Stimulated activated CD8-positive, alpha-beta memory T cell treated with anti-CD3 and anti-CD28 coated beads, Interleukin-15, amount 100 ng/mL, for 4 hours (primary cell): ENCODE measurements around the gene CACNA1C.
"Not testable (repeated sequence)": the region's sequence is repeated elsewhere in the genome, so short reads cannot be mapped to it uniquely, and the experiment has no call there.

Experiments
- DNase-seq, 2 donors: peaks; one replicate each; pipeline ENCODE4 v3.0.0-alpha.2; 2020; ENCODE audit warnings: low read depth in 2 of 2

The CACNA1C gene

DNA sequence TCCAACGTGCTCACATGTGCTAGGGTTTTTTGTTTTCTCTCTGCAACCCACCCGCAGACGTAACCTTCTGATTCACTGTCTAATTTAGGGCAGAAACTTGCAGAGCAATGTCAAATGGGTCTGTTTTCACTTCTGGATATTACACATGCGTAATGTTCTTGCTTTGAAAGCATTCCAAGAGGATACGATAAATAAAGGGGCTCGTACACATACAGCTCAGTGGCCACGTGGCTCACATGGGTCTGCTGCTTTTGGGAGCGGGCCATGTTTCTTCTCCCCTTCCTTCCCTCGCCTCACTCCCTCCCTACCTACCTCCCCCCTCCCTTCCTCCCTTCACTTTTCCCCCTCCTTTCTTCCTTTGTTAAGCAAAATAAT, 23.4 kb downstream of the CACNA1C start:
- DNase-seq = no peak

GRCh38 chr12:2076728-2077127, 23.9 kb downstream of the CACNA1C start:
- no peak for DNase-seq

- DNase-seq = no peak
These were observed 27.8 kb downstream of the CACNA1C start for GRCh38 chr12:2080604-2081003.

DNA sequence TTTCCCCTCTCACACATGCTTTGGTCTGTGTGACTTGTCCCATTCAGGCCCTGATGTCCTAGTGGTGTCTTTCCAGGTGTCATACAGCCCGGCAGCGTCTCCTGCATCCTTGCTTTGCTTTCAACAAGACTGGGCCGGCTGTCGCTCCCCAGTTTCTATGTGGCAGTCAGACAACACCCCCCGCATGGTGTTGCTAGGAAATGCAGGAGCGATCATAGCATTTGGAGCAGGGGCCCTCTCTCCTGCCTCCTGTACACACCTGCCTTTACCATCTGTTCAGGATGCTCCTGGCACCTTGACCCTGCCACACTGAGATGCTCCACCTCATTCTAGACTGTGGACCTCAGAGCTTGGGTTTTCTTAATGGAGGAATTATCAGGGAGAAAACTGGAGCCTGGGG, 29.5 kb downstream of the CACNA1C start:
- no peak for DNase-seq

- DNase-seq = no peak
These were observed 30.2 kb downstream of the CACNA1C start for GRCh38 chr12:2083008-2083407.

DNA sequence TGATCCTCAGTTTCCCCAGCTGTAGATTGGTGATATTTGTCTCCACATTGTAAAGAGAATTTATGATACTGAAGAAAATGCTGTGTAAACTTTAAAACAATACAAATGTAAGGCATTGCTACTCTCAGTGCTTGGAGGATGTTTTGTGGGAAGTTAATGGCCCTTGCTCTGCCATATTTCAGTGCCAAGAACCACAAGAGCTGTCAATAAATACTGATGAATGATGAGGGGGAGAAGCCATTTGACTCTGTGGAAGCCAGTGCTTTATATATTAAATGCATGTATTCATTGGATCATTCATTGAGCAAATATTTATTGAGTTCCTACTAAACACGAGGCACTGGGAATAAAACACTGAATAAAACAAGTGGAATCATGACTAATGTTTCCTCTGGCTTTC, 30.8 kb downstream of the CACNA1C start:
- no peak for DNase-seq

DNA sequence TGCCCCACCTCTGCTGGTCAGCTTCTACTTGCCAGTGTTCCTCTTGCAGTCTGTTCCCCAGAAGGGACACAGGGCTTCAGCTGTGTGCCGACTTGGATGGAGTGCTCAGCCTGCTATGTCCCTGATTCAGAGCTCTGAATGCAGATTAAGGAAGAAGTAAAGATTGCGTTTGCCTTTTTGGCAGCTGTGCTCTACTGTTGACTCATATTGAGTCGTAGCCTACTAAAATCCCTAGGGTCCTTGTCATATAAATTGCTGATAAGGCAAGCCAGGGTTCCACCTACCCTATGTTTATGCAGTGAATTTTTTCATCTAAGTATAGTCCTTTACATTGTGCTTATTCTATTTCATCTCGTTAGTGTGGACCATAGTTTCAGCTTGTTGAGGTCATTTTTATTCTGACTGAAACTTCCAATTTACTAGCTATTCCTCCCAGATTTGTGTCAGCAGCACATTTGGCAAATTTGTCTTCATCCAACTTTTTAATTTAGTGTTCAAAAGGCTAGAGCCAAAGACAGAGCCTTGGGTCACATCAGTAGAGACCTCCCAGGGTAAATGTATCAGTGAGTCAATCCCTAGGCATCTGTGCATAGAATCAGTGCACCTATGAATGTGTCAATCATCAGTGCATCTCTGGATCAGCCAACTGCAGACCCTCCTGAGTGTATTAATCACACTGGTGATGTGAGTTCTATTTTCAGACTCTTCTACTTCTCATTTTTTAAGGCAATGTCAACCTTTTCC, 31.9 kb downstream of the CACNA1C start:
- no peak for DNase-seq

DNA sequence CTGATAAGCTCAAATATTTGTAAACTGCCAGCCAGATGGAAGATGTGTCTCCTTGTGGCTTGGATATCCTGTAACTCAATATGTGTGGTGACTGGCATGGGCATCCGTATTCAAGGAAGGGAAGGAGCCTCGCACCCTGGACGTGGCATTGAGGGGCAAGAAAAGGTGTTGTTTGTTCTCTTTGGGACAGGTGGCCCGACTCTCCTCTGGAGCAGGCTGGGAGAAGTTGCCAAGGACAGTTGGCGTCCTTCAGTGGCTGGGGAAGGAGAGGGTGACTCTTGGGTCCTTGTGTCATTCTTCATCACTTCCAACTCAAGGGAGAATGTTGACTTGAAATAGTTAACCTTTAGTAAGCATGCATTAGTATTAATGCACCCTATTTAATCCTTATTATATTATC, 39.6 kb downstream of the CACNA1C start:
- DNase-seq = no peak

GRCh38 chr12:2092890-2093289, 40.1 kb downstream of the CACNA1C start:
- no peak for DNase-seq

- DNase-seq = no peak
These were observed 41.8 kb downstream of the CACNA1C start for GRCh38 chr12:2094597-2094996.

GRCh38 chr12:2095878-2096277, 43.1 kb downstream of the CACNA1C start:
- DNase-seq = no peak

DNA sequence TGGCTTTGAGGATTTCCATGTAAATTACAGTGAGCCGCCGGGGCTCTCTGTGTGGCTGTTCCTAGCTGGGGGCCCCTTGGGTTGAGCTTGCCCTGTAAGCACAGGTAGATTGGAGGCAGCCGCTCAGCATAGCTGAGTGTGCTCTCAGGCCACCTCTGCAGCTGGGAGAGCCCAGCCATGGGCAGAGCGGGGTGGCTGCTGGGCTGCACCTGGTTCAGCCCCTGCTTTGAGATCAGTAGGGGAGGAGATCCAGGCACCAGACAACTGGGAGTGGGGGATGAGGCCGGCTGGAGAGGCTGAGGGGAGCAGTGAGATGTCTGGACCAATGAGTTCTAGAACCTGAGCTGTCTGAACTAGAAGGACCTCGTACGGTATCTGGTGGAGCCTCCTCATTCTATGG, 44.8 kb downstream of the CACNA1C start:
- no peak for DNase-seq

DNA sequence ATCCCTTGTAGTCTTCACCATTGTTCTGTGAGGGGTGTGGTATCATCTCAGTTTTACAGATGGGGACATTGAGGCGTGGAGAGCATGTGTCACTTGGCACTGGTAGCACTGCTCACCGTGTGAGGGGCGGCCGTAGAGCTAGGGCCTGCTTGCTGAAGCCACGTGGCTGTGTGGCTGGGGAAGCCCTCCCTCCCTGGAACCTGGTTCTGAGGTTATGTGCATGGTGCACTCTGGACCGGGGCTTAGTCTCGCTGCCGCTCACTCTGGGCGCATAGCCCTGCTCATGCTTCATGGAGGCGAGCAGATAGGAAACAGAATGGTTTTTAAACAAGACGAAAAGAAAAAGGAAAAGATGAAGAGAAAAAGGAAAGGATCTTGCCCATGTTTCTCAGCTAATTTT, 46.1 kb downstream of the CACNA1C start:
- DNase-seq = no peak

DNA sequence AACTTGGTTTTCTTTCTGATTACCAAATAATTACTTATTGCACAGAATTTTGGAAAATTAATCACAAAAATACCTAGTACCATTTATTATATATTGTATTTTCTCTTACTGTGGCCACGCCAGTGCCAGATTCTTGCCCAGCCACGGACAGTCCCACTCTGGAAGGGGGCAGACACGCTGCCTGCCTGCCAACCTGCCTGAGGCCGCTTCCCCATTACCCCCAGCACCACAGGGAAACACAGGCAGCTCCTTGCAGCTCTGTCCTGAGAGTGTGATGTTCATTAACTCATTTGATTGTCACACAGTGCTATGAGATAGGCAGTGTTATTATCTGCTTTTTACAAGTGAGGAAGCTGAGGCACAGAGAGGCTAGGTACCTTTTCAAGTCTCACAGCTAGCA, 46.8 kb downstream of the CACNA1C start:
- DNase-seq = no peak

DNA sequence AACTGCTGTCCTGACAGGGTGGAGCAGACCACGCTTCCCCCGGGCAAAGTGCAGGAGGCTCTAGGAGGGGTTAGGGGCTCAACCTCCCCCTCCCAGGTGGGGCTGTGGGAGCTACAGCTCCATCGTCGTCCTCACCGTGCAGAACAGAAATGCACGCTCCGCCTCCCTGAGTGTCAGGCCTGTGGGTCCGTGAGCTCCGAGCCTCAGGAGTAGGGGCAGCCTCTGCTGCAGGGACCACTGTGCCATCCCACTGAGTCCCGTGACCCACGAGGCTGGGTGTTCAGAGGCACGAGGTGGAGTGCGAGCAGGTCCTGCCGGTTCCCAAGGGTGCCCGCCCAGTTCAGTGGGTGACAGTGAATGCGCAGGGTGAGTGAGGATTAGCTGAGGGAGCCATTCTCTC, 48.6 kb downstream of the CACNA1C start:
- no peak for DNase-seq

DNA sequence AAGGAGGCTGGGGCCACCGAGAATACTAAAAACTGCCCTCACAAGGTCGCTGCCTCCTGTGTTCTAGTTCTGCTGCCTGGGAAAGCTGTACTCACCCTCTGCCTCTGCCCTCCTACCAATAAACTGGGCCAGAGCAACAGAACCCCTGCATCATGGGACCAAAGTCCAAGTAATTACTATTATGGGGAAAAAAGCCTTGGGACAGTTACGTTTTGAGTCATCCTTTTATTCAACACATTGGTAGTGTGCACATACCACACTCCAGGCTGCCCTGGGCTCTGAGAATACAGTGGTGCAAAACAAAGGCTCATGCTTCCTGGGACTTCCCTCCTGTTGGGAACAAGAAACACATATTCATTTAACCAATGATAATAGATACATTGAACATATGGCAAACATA, 49.0 kb downstream of the CACNA1C start:
- DNase-seq = no peak

DNA sequence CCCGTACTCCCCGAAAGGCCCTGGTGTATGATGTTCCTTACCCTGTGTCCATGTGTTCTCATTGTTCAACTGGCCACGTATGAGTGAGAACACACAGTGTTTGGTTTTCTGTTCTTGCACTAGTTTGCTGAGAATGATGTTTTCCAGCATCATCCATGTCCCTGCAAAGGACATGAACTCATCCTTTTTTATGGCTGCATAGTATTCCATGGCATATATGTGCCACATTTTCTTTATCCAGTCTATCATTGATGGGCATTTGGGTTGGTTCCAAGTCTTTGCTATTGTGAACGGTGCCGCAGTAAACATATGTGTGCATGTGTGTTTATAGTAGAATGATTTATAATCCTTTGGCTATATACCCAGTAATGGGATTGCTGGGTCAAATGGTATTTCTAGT, 49.9 kb downstream of the CACNA1C start:
- not testable (repeated sequence) for DNase-seq

DNA sequence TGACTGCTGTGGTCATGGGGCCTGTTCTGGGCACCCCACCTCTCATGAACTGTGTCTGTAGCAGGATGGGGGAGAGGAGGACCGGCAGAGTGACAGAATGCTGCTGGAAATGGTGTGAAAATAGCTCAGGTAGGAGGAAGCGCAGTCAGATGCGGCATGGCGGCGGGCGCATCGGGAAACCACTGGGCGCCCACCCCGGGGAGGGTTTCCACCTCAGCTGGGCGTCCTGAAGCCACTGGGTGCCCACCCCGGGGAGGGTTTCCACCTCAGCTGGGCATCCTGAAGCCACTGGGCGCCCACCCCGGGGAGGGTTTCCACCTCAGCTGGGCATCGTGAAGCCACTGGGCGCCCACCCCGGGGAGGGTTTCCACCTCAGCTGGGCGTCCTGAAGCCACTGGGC, 52.6 kb downstream of the CACNA1C start:
- not testable (repeated sequence) for DNase-seq

- DNase-seq = no peak
These were observed 55.4 kb downstream of the CACNA1C start for GRCh38 chr12:2108166-2108565.

GRCh38 chr12:2108975-2109671, 56.3 kb downstream of the CACNA1C start:
- no peak for DNase-seq

DNA sequence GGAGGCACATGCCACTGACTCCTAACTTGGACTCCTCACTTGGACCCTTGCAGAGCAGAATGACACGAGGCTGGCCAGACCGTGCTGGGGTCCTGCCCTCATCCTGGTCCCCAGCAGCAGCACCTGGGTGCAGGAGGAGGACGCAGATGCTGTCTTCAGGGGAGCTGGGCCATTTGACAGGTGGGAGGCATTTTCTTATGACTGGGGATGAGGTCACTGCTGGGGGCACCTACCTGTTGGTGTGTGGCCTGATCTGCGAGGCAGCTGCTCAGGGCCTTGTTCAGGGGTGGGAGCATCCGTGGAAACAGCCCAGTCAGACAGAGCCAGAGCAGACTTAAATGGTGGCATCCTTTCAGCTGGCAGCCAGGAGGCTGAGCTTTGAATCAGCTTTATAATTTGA, 57.3 kb downstream of the CACNA1C start:
- DNase-seq = no peak

DNA sequence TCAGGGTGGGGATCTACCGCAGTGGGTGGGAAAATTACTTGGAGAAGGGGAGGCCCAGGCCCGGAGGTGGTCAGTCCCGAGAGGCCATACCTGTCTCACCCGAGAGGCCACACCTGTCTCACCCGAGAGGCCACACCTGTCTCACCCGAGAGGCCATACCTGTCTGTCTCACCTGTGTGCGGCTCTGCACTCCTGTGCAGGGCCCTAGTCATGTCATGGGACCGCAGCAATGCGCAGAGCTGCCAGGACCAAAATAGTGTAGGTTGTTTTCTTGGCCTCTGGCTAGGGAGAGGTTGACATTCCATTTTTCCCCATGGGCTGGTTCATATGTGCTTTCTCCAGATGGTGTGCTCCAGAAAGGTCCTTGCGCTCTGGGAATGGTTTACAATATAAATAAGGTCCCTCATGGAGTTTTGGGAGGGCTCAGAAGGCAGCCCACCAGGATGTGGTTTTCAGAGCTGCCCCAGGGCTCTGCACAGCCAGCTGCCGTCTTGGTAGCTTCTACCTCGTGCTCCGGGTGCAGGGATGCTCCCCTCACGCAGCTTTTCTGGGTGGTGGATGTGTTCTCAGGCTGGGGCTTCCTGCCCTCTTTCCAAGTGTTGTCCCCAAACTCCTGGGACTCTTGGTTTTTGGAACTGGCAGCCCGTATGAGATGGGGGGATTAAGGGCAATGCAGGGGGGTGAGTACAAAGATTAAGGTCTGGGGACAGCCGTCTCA, 58.2 kb downstream of the CACNA1C start:
- no peak for DNase-seq

GRCh38 chr12:2111826-2112225, 59.0 kb downstream of the CACNA1C start:
- DNase-seq = no peak
